NCI-H1417 treated with DMSO at 0.1 percent for 48 hours (cell line): ENCODE measurements around the gene KATNB1.
"Not testable (repeated sequence)": the region's sequence is repeated elsewhere in the genome, so short reads cannot be mapped to it uniquely, and the experiment has no call there.

Source experiments
- DNase-seq: peaks from one replicate; lab custom pipeline; 2025; lab: John Stamatoyannopoulos, UW

KATNB1 gene

DNA sequence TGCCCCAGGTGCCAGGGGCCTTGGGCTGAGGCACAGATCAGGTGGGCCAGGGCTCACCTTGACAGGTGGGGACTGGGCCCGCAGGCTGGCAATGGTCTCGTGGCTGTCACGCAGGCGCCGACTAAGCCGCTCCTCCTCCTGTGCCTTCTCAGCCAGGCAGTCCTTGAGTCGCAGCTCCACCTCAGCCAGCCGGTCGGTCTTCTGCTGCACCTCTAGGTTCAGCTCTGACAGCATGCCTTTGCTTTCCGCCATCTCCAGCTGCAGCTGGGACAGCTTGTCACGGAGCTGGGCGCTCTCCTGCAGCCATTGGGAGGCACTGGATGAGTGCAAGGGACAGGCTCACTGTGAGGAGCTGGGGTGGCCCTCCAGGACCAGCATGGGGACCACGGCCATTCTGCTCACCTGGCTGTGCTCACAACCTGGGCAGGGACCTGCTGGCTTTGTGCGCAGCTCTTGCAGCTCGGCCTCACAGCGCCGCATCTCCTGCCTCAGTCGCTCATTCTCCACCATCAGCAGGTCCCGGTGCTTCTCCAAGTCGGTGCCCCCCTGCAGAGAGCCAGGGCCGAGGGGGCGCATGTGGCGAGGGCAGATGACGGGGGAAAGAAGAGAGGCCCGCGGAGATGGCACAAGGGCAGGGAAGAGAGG lies 35.7 kb downstream of the KATNB1 start:
- DNase-seq: no peak

GRCh38 chr16:57773019-57773418 lies 37.4 kb downstream of the KATNB1 start:
- DNase-seq: no peak

DNA sequence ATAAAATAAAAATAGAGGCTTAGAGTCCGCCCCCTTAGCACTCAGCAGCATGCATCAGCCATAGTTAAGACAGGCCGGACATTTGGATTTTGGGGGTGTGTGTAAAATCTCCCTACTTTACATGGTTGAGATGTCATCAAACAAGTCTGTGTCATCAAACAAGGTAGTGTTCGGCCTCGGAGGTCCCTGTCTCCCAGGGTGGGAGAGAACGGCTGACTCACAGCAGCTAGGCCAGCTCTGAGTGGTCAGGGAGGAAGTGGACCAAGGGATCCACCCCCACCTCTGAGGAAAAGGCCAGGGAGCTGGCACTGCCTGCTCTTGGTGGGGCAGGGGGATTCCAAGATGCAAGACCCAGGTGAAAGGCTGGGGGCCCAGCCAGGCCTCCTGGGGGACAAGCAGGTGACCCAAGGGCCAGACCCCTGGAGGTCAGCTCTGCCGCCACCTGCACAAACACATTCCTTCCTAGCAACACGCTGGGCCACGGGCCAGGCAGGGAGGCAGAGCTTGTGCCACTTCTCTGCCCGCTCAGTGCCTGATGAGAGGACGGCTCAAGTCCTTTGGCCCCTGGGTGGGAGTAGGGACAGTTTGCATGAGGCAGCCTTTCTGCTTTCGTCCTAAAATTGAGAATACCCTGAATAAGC lies 38.2 kb downstream of the KATNB1 start:
- DNase-seq: no peak

GRCh38 chr16:57774705-57775285 lies 39.2 kb downstream of the KATNB1 start:
- DNase-seq: no peak

- DNase-seq: no peak
Observed at GRCh38 chr16:57775661-57776469, 40.3 kb downstream of the KATNB1 start.

DNA sequence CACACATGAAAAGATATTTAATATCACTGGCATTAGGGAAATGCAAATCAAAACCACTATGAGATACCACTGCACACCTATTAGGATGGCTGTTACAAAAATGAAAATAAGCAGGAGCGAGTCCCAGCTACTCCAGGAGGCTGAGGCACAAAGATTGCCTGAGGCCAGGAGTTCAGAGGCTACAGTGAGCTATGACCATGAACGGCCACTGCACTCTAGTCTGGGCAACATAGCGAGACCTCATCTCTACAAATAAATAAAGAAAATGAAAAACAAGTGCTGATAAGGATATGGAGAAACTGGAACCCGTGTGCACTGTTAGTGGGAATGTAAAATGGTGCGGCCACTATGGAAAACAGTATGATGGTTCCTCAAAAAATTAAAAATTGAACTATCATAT lies 43.1 kb downstream of the KATNB1 start:
- DNase-seq: no peak

DNA sequence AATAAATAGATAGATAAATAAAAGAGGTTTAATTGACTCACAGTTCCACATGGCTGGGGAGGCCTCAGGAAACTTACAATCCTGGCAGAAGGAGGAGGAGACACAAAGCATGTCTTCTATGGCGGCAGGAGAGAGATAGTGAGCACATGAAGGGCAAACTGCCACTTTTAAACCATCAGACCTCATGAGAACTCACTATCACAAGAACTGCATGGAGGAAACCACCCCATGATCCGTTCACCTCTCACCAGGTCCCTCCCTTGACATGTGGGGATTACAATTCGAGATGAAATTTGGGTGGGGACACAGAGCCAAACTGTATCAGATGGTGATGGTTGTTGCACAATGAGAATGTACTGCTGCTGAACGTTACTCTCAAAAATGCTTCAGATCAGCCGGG lies 44.3 kb downstream of the KATNB1 start:
- not testable (repeated sequence) for DNase-seq

GRCh38 chr16:57781349-57781740 lies 45.8 kb downstream of the KATNB1 start:
- no peak for DNase-seq

- no peak for DNase-seq
Observed at GRCh38 chr16:57781741-57782606, 46.4 kb downstream of the KATNB1 start.

DNA sequence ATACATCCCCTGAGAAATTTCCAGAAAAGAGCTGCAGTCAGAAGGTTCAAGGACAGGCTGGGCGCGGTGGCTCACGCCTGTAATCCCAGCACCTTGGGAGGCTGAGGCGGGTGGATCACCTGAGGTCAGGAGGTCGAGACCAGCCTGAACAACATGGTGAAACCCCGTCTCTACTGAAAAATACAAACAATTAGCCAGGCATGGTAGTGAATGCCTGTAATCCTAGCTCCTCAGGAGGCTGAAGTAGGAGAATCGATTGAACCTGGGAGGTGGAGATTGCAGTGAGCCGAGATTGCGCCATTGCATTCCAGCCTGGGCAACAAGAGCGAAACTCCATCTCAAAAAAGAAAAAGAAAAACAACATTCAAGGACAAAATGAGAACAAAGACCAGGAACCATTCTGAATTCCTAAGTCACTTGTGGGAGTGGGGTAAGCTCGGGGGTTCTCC lies 47.1 kb downstream of the KATNB1 start:
- DNase-seq: not testable (repeated sequence)

DNA sequence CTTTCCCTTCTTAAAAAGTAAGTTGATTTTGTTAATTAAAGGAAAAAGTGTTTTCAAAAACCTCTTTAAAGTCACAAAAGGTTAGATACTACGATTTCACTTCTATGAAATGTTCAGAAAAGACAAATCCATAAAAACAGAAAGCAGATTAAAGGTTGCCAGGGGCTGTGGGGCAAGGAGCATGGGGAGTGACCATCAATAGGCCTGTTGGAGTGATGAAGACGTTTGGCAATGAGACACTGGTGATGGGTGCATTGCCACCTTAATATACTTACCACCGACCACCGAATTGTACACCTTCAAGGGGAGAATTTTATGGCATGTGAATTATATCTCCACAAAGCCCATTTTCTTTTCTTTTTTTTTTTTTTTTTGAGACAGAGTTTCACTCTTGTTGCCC lies 47.5 kb downstream of the KATNB1 start:
- DNase-seq: no peak

DNA sequence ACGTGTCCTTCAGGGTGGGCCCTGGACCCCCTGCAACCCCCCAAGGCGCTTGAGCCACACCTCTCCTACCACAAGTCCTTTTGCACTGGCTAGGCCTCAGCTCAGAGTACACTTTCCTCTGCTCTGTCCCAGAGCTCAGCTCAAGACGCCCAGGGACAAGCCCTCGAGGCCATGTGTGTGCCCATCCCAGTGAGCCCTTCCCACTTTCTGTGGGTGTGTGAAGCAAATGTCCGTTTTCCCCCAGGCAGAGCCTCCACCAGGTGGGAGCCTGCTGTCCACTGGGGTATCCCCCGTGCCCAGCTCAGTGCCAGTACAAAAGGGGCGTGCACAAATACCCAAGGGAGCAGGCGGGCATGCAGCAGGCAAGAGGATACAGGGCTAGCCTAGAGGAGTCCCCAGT lies 48.3 kb downstream of the KATNB1 start:
- no peak for DNase-seq

- no peak for DNase-seq
Observed at GRCh38 chr16:57784334-57784733, 48.8 kb downstream of the KATNB1 start.

- DNase-seq: no peak
Observed at GRCh38 chr16:57785385-57785784, 49.8 kb downstream of the KATNB1 start.

GRCh38 chr16:57785924-57786323 lies 50.4 kb downstream of the KATNB1 start:
- DNase-seq: no peak

DNA sequence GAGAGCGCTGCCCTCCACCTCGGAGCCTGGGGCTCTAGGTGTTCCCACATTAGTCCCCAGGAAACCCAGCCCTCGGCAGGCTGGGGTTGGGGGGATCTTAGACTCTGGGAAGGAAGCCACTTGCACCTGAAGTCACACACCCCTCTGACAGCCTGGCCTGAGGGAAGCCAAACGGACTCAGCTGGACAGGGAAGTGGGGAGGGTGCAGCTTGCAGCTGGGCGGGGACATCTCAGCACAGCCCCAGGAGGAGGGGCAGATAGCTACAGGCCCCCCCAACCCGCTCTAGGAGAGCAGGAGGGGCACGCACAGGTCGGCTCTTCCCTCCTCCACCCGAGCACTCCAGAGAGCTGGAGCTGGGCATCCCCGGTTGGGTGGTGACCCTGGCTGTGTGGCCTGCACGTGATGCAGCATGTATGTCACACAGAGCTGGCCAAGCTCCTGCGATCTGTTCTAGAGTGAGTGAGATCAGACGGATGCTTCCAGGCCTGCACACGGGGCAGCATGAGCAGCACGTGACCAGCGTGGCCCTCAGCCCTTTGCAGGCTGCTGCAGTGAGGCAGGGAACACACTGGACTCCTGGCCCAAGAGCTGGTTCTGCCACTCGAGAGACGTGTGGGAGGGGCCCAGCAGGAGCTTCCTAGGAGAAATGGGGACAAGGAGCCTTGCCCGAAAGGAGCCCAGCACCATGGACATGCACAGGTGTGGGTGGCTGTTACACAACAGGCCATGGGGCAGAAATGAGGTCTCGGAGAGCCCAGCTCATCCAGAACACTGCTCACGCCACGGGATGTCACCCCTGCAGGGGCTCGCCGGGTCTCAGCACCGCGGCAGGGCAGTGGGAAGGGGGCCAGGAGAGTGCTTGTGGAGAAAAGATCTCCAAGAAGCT lies 51.3 kb downstream of the KATNB1 start:
- no peak for DNase-seq

GRCh38 chr16:57787519-57787905 lies 51.9 kb downstream of the KATNB1 start:
- no peak for DNase-seq

DNA sequence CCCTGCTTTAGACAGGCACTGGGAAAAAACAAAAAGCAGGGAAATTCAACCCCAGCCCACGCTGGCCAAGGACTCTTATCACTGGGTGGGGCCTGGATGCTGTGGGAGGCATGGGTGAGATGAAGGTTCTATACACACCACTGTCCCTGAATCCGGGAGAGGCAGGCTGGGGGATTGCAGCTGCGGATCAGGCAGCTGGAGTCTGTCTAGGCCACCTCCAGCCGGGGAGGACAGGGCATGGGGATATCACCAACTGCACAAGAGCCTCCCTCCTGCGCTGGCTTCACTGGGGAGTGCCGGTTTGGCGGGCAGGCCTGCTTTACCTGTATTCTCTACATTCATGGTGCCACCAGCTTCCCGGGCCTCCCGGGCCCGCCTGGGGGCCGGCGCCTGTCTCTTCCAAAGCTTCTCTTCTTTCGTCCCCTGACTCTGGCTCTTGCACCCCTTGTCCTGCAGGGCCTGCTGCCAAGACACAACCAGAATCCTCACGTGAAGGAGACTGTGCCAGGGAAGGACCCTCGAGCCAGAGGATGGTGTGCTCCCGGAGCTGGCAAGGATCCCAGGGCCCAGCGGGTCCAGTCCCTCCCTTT lies 52.8 kb downstream of the KATNB1 start:
- no peak for DNase-seq

GRCh38 chr16:57788951-57789350 lies 53.4 kb downstream of the KATNB1 start:
- DNase-seq: no peak

DNA sequence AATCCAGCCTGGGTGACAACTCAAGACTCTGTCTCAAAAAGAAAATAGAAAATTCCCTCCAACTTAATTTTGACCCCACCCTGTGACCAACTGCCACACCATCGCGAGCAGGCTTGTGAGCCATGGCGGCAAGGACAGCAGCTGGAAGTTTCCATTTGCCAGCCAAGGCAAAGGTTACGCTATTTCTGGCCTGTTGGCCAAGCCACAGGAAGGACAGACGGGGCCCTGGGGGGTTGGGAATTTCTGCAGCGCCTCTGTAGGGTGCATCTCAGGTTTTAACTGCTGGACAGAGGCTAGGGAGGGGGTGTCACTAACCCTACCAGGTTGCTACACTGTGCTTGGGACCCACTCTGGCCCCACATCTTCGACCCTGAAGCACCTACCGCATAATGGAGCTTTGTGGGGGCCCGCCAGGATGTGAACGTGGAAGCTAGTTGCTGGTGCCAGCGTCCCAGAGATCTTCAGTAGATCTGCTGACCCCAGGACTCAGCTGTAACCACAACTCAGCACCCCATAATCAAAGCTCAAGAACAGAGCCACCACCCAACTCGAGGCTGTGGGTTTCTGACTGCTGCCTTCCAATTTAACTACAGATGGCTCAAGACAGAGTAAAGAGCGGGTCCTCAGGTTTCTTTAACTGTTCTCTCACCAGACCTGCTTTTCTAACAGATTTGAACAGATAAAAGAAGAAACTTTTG lies 55.8 kb downstream of the KATNB1 start:
- DNase-seq: no peak
